LNCaP clone FGC (cell line): ENCODE data around the gene PARD6B.
"Not testable (repeated sequence)": the region's sequence is repeated elsewhere in the genome, so short reads cannot be mapped to it uniquely, and the experiment has no call there.

Source experiments
- DNase-seq: peaks from one replicate; pipeline ENCODE4 v3.0.0-alpha.2; 2011; ENCODE audit warnings: low read depth
- H3K4me3 ChIP-seq: 2 replicates; pipeline ENCODE4 v1.5.1; 2011; ENCODE audit warnings: mild to moderate bottlenecking, low read depth, low read length, control low read depth
- CTCF ChIP-seq: IDR thresholded peaks from 2 replicates; pipeline ENCODE4 v1.5.1; 2012; ENCODE audit warnings: mild to moderate bottlenecking; ENCODE audit not compliant: control insufficient read depth, insufficient read depth; ENCODE audit errors: extremely low read depth

The PARD6B gene

GRCh38 chr20:50694379-50695134, 36.8 kb upstream of the PARD6B start:
- no peak overlapping the region for H3K4me3 ChIP-seq
- DNase-seq: no peak
- no peak for TF ChIP-seq CTCF

- no peak for DNase-seq
- no peak for TF ChIP-seq CTCF
- H3K4me3 ChIP-seq: no peak overlapping the region
Measured at GRCh38 chr20:50695135-50695872, 36.1 kb upstream of the PARD6B start.

GRCh38 chr20:50698255-50698654, 33.1 kb upstream of the PARD6B start:
- DNase-seq: not testable (repeated sequence)

GRCh38 chr20:50699688-50700087, 31.7 kb upstream of the PARD6B start:
- H3K4me3 ChIP-seq: no peak overlapping the region
- TF ChIP-seq CTCF: no peak
- no peak for DNase-seq

More at GRCh38 chr20:50698255-50698654, 33.1 kb upstream of the PARD6B start:
- H3K4me3 ChIP-seq: not testable (repeated sequence)

GRCh38 chr20:50701041-50701963, 30.1 kb upstream of the PARD6B start:
- no peak overlapping the region for H3K4me3 ChIP-seq
- DNase-seq: no peak
- no peak for TF ChIP-seq CTCF

GRCh38 chr20:50703651-50704438, 27.5 kb upstream of the PARD6B start:
- not testable (repeated sequence) for DNase-seq, H3K4me3 ChIP-seq

- no peak for TF ChIP-seq CTCF
Measured at GRCh38 chr20:50704514-50704913, 26.9 kb upstream of the PARD6B start.

More at GRCh38 chr20:50704514-50704913, 26.9 kb upstream of the PARD6B start:
- no peak overlapping the region for H3K4me3 ChIP-seq
- no peak for DNase-seq
